Keratinocyte (primary cell): ENCODE measurements around the gene ARNT2. TPM values are rescaled to one million over a fixed set of nuclear protein-coding genes. Genes with fewer than 3 reads are reported as not detected.

Experiments used
- DNase-seq: peaks from one replicate; pipeline ENCODE4 v3.0.0-alpha.2; 2011; ENCODE audit warnings: low read depth, missing footprints, low spot score
- FAIRE-seq: peaks from 2 replicates; lab custom pipeline; 2011; peaks lifted over from hg19 to GRCh38; lab: Jason Lieb, UNC
- H2AFZ ChIP-seq: 2 replicates; pipeline ENCODE4 v1.6.0; 2012; ENCODE audit warnings: low read length, control low read depth, inconsistent platforms; ENCODE audit not compliant: control insufficient read depth
- H3K27ac ChIP-seq: 2 replicates; pipeline ENCODE4 v1.5.1; 2011; ENCODE audit warnings: low read length; ENCODE audit not compliant: control insufficient read depth, insufficient read depth
- H3K27me3 ChIP-seq: 3 replicates; pipeline ENCODE4 v1.6.0; 2011; ENCODE audit warnings: low read length; ENCODE audit not compliant: control insufficient read depth, insufficient read depth; ENCODE audit errors: extremely low read depth
- H3K36me3 ChIP-seq, 2 experiments: 2 replicates in 1 of 2; 3 replicates in 1 of 2; pipeline ENCODE4 v1.5.1; 2011; ENCODE audit warnings: low read length in 2 of 2, mild to moderate bottlenecking in 1 of 2; ENCODE audit not compliant: control insufficient read depth in 2 of 2, insufficient read depth in 2 of 2; ENCODE audit errors: extremely low read depth in 1 of 2
- H3K4me1 ChIP-seq: 3 replicates; pipeline ENCODE4 v1.5.1; 2011; ENCODE audit warnings: low read length; ENCODE audit not compliant: control insufficient read depth, insufficient read depth; ENCODE audit errors: extremely low read depth
- H3K4me2 ChIP-seq: 3 replicates; pipeline ENCODE4 v1.6.0; 2011; ENCODE audit warnings: low read depth, low read length; ENCODE audit not compliant: control insufficient read depth, insufficient read depth; ENCODE audit errors: extremely low read depth
- H3K4me3 ChIP-seq, 3 experiments: fragments of 200-600 bp in 1 of 3; sonication (generic) in 1 of 3; 2 replicates in 2 of 3; 3 replicates in 1 of 3; pipeline ENCODE4 v1.5.1; 2011 to 2016; ENCODE audit warnings: low read length in 3 of 3, mild to moderate bottlenecking in 3 of 3, control low read depth in 2 of 3, inconsistent platforms in 1 of 3, low read depth in 1 of 3, mixed read lengths in 1 of 3, mixed run types in 1 of 3, moderate library complexity in 1 of 3; ENCODE audit not compliant: control insufficient read depth in 2 of 3, insufficient read depth in 2 of 3; ENCODE audit errors: extremely low read depth in 1 of 3
- H3K79me2 ChIP-seq: 2 replicates; pipeline ENCODE4 v1.6.0; 2012; ENCODE audit warnings: low read length; ENCODE audit not compliant: control insufficient read depth, insufficient read depth
- H3K9ac ChIP-seq: 3 replicates; pipeline ENCODE4 v1.6.0; 2011; ENCODE audit warnings: low read length; ENCODE audit not compliant: control insufficient read depth, insufficient read depth; ENCODE audit errors: extremely low read depth
- H3K9me1 ChIP-seq: 3 replicates; pipeline ENCODE4 v1.6.0; 2011; ENCODE audit warnings: low read length; ENCODE audit not compliant: control insufficient read depth, insufficient read depth; ENCODE audit errors: extremely low read depth
- H3K9me3 ChIP-seq: 2 replicates; pipeline ENCODE4 v1.5.1; 2012; ENCODE audit warnings: low read depth, low read length; ENCODE audit not compliant: control insufficient read depth
- H4K20me1 ChIP-seq: 3 replicates; pipeline ENCODE4 v1.6.0; 2011; ENCODE audit warnings: low read length; ENCODE audit not compliant: control insufficient read depth, insufficient read depth; ENCODE audit errors: extremely low read depth
- CTCF ChIP-seq, 3 experiments: IDR thresholded peaks in 1 of 3; conservative IDR thresholded peaks in 1 of 3; optimal IDR thresholded peaks in 1 of 3; 2 replicates in 2 of 3; 3 replicates in 1 of 3; pipeline versions ENCODE3 to v1.5.1; 2011; ENCODE audit warnings: low read length in 3 of 3, mild to moderate bottlenecking in 3 of 3, moderate library complexity in 2 of 3, control low read depth in 1 of 3, inconsistent platforms in 1 of 3; ENCODE audit not compliant: insufficient read depth in 2 of 3; ENCODE audit errors: extremely low read depth in 1 of 3
- EZH2 ChIP-seq: IDR thresholded peaks from one replicate; pipeline ENCODE4 v1.6.1; 2012; ENCODE audit warnings: inconsistent platforms, mild to moderate bottlenecking, low read length, moderate library complexity
- dilution Hi-C: fragments of 300-500 bp; cut with MboI; formaldehyde crosslinking; loops from one replicate; pipeline ENCODE4 v1.7.0; 2020; ENCODE audit warnings: low sequenced_read_pairs; ENCODE audit not compliant: extremely low pct_ligation_motif_present
- polyA plus RNA-seq, 5 experiments: library from polyadenylated mRNA; depleted of rRNA in 3 of 5; stranded (reverse) in 3 of 5; stranded (forward) in 1 of 5; unstranded in 1 of 5; fragments of >200 nt; gene quantifications; 1 replicate in 1 of 5; 2 replicates in 3 of 5; 3 replicates in 1 of 5; pipeline versions ENCODE4 v1.2.1 to v1.2.3, GENCODE V29; 2011 to 2012; ENCODE audit warnings: missing spikeins in 2 of 5, low read depth in 1 of 5, low replicate concordance in 1 of 5

Gene ARNT2
- polyA plus RNA-seq, 1 donor (not counting 4 experiments of a cell fraction or from before 2014, with no cell fraction given) = 0.16 TPM

GRCh38 chr15:80457896-80458295 lies 53.7 kb downstream of the ARNT2 start:
- Histone ChIP-seq H3K27ac (no peak overlapping the region), H2AFZ (no peak overlapping the region), H3K9me3 (no peaks in the 10 kb centered on the region), H3K36me3 (no peaks in the 10 kb centered on the region), H3K4me1 (peaks cover 8% of the 10 kb centered on the region), H3K27me3 (no peaks in the 10 kb centered on the region), H3K9me1 (no peaks in the 10 kb centered on the region), H3K4me3 (no peak overlapping the region), H3K4me2 (no peak overlapping the region), H3K9ac (no peak overlapping the region), H4K20me1 (no peaks in the 10 kb centered on the region), H3K79me2 (no peaks in the 10 kb centered on the region)
- no peak for TF ChIP-seq CTCF (optimal IDR thresholded peaks at IDR 0.05 in 1 of 3, IDR thresholded peaks at IDR 0.05 in 1 of 3, conservative IDR thresholded peaks at IDR 0.05 in 1 of 3; ENCODE audit: extremely low read depth in 1 of 3, insufficient read depth in 2 of 3, low read length in 3 of 3)
- no peak for TF ChIP-seq EZH2
- dilution Hi-C loops = no loop called here
- FAIRE-seq (no peak), DNase-seq (no peak)

DNA sequence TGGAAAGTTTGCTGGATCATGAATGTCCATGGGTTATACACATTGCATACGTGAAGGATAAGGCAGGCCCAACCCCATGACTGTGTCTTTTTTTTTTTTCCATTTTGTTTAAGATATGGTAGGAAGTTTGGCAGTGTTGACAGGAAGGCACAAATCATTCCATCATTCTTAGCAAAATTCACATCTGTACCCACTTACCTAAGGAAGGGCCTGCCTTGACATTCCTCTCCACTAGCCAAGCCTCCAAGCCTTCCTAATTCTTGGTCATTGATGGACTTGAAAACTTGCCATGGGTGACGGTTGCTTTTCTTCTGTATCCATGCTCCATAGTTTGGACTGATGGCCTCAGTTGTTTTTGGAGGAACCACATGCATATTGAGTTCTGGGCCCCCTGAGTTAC lies 54.4 kb downstream of the ARNT2 start:
- Histone ChIP-seq H3K9me1 (no peaks in the 10 kb centered on the region), H3K4me3 (no peak overlapping the region), H4K20me1 (no peaks in the 10 kb centered on the region), H3K36me3 (no peaks in the 10 kb centered on the region), H3K27ac (no peak overlapping the region), H3K9ac (no peak overlapping the region), H3K27me3 (no peaks in the 10 kb centered on the region), H2AFZ (no peak overlapping the region), H3K4me2 (no peak overlapping the region), H3K9me3 (no peaks in the 10 kb centered on the region), H3K79me2 (no peaks in the 10 kb centered on the region), H3K4me1 (peaks cover 8% of the 10 kb centered on the region)
- DNase-seq (no peak), FAIRE-seq (no peak)
- dilution Hi-C loops = no loop called here
- TF ChIP-seq EZH2 (no peak), CTCF (optimal IDR thresholded peaks at IDR 0.05 in 1 of 3, IDR thresholded peaks at IDR 0.05 in 1 of 3, conservative IDR thresholded peaks at IDR 0.05 in 1 of 3; ENCODE audit: extremely low read depth in 1 of 3, insufficient read depth in 2 of 3, low read length in 3 of 3) (no peak)
